ENCODE data around the gene FOXRED1. TPM values are rescaled to one million over a fixed set of nuclear protein-coding genes. Genes with fewer than 3 reads are reported as not detected.
"Not testable (repeated sequence)": the region's sequence is repeated elsewhere in the genome, so short reads cannot be mapped to it uniquely, and the experiment has no call there.

FOXRED1 gene
- total RNA-seq, 1 experiment from 2014 or later = 67.5 TPM

- Histone ChIP-seq H4K91ac (ENCODE audit: insufficient read length, low read depth, low read length) (no peak overlapping the region), H3K18ac (ENCODE audit: insufficient read length, low read depth, low read length) (no peak overlapping the region), H2BK120ac (ENCODE audit: low read depth, low read length, poor library complexity, severe bottlenecking) (no peak overlapping the region), H3K9ac (ENCODE audit: extremely low read depth, insufficient read length, low read length) (no peak overlapping the region), H3K4me2 (ENCODE audit: insufficient read depth, insufficient read length, low read length) (no peak overlapping the region), H2BK12ac (ENCODE audit: insufficient read length, low read depth, low read length) (no peak overlapping the region), H3K9me3 (ENCODE audit: control insufficient read depth, low read depth, low read length) (no peaks in the 10 kb centered on the region), H3K56ac (ENCODE audit: insufficient read length, low read depth, low read length) (no peak overlapping the region), H3T11ph (ENCODE audit: low read length) (no peak overlapping the region), H2BK5ac (ENCODE audit: insufficient read length, low read length) (no peak overlapping the region), H3K79me1 (ENCODE audit: insufficient read depth, low read depth, low read length, poor library complexity, severe bottlenecking) (no peaks in the 10 kb centered on the region), H3K23me2 (ENCODE audit: insufficient read length, low read depth, low read length, poor library complexity, severe bottlenecking) (peaks cover 5% of the 10 kb centered on the region), H3K27me3 (ENCODE audit: insufficient read depth, low read length) (no peaks in the 10 kb centered on the region), H3K27ac (ENCODE audit: insufficient read length, low read depth, low read length) (no peak overlapping the region), H2AFZ (ENCODE audit: low read length) (no peak overlapping the region), H4K8ac (replicated peaks; ENCODE audit: insufficient read length, low read depth, low read length) (no peak overlapping the region), H2BK15ac (ENCODE audit: low read depth, low read length) (no peak overlapping the region), H2AK5ac (ENCODE audit: insufficient read length, low read length) (no peak overlapping the region), H4K20me1 (ENCODE audit: control insufficient read depth, insufficient read depth, insufficient read length) (no peaks in the 10 kb centered on the region), H3K79me2 (ENCODE audit: insufficient read depth, low read length) (no peaks in the 10 kb centered on the region), H4K5ac (ENCODE audit: insufficient read length, low read depth, low read length) (no peak overlapping the region), H3K4ac (ENCODE audit: low read depth, low read length) (no peak overlapping the region), H2BK20ac (ENCODE audit: low read depth, low read length, poor library complexity, severe bottlenecking) (no peak overlapping the region), H3K23ac (ENCODE audit: insufficient read length, low read depth, low read length) (no peak overlapping the region), H3K14ac (ENCODE audit: insufficient read depth, low read length) (no peak overlapping the region), H3K4me1 (ENCODE audit: insufficient read depth, low read length) (peaks cover 3% of the 10 kb centered on the region; the same call in 1 of the 2 replicates)
- no CpG with 5 or more reads among the region's 4 CpGs for WGBS (ENCODE audit: extremely low coverage, insufficient read length, low lambda C conversion rate)
- no peak for TF ChIP-seq CTCF (conservative IDR thresholded peaks at IDR 0.05)
- no peak for DNase-seq
- H3K9me3 Mint-ChIP-seq = no peaks in the 10 kb centered on the region
- no peak overlapping the region for H3K27ac Mint-ChIP-seq
- no peak overlapping the region for H3K4me3 Mint-ChIP-seq
- H3K4me1 Mint-ChIP-seq = peaks cover 9 to 14% of the 10 kb centered on the region in 2 experiments
- H3K27me3 Mint-ChIP-seq (ENCODE audit: low read depth) = no peaks in the 10 kb centered on the region
- peaks cover 16 to 34% (median 31%) of the 10 kb centered on the region in 3 experiments; a peak in 6 of 7 replicates for H3K36me3 Mint-ChIP-seq (ENCODE audit: insufficient read depth in 1 of 3, low read depth in 3 of 3)
These were observed 39.3 kb downstream of the FOXRED1 start for GRCh38 chr11:126308271-126308671.

- H2BK12ac ChIP-seq (ENCODE audit: insufficient read length, low read depth, low read length); H3T11ph ChIP-seq (ENCODE audit: low read length); H3K23ac ChIP-seq (ENCODE audit: insufficient read length, low read depth, low read length); H2BK120ac ChIP-seq (ENCODE audit: low read depth, low read length, poor library complexity, severe bottlenecking); H2BK5ac ChIP-seq (ENCODE audit: insufficient read length, low read length); H4K8ac ChIP-seq (replicated peaks; ENCODE audit: insufficient read length, low read depth, low read length); H3K18ac ChIP-seq (ENCODE audit: insufficient read length, low read depth, low read length); H3K23me2 ChIP-seq (ENCODE audit: insufficient read length, low read depth, low read length, poor library complexity, severe bottlenecking); H3K9ac ChIP-seq (ENCODE audit: extremely low read depth, insufficient read length, low read length); H4K20me1 ChIP-seq (ENCODE audit: control insufficient read depth, insufficient read depth, insufficient read length); H2AK5ac ChIP-seq (ENCODE audit: insufficient read length, low read length); H3K4me3 Mint-ChIP-seq; H3K27ac ChIP-seq (ENCODE audit: insufficient read length, low read depth, low read length); H3K79me2 ChIP-seq (ENCODE audit: insufficient read depth, low read length); H4K5ac ChIP-seq (ENCODE audit: insufficient read length, low read depth, low read length); H3K9me3 ChIP-seq (ENCODE audit: control insufficient read depth, low read depth, low read length); H3K79me1 ChIP-seq (ENCODE audit: insufficient read depth, low read depth, low read length, poor library complexity, severe bottlenecking); H4K91ac ChIP-seq (ENCODE audit: insufficient read length, low read depth, low read length); H3K4me2 ChIP-seq (ENCODE audit: insufficient read depth, insufficient read length, low read length); H3K4me1 ChIP-seq (ENCODE audit: insufficient read depth, low read length); H3K27me3 Mint-ChIP-seq (ENCODE audit: low read depth); H3K4ac ChIP-seq (ENCODE audit: low read depth, low read length); H2BK15ac ChIP-seq (ENCODE audit: low read depth, low read length); H2BK20ac ChIP-seq (ENCODE audit: low read depth, low read length, poor library complexity, severe bottlenecking); H3K27ac Mint-ChIP-seq; H2AFZ ChIP-seq (ENCODE audit: low read length); H3K9me3 Mint-ChIP-seq; DNase-seq; H3K27me3 ChIP-seq (ENCODE audit: insufficient read depth, low read length); H3K56ac ChIP-seq (ENCODE audit: insufficient read length, low read depth, low read length); H3K14ac ChIP-seq (ENCODE audit: insufficient read depth, low read length): not testable (repeated sequence)
- Mint-ChIP-seq H3K4me1 (peaks cover 7 to 12% of the 10 kb centered on the region in 2 experiments), H3K36me3 (ENCODE audit: insufficient read depth in 1 of 3, low read depth in 3 of 3) (peaks cover 16 to 34% (median 28%) of the 10 kb centered on the region in 3 experiments; a peak in 6 of 7 replicates)
- WGBS (ENCODE audit: extremely low coverage, insufficient read length, low lambda C conversion rate) = no CpG with 5 or more reads among the region's 4 CpGs
These were observed 39.8 kb downstream of the FOXRED1 start for GRCh38 chr11:126308771-126309170.
